Glutamatergic neuron (in vitro differentiated cells): ENCODE results near the gene GTF2A1. TPM values are rescaled to one million over a fixed set of nuclear protein-coding genes. Genes with fewer than 3 reads are reported as not detected.
A peak's percentile ranks its signal among the peaks of the same experiment; 100 is the strongest.

Experiments used
- DNase-seq: peaks from one replicate; pipeline ENCODE4 v3.0.0; 2022
- H3K27ac Mint-ChIP-seq: one replicate; pipeline ENCODE4 v1.8.0; 2020; ENCODE audit warnings: mild to moderate bottlenecking, mixed read lengths, inconsistent platforms; ENCODE audit not compliant: unreplicated experiment
- H3K27me3 Mint-ChIP-seq: one replicate; pipeline ENCODE4 v1.8.0; 2020; ENCODE audit warnings: mild to moderate bottlenecking, moderate library complexity, mixed read lengths, inconsistent platforms; ENCODE audit not compliant: unreplicated experiment
- H3K36me3 Mint-ChIP-seq: one replicate; pipeline ENCODE4 v1.8.0; 2020; ENCODE audit warnings: mild to moderate bottlenecking, mixed read lengths, inconsistent platforms; ENCODE audit not compliant: unreplicated experiment
- H3K4me1 Mint-ChIP-seq: one replicate; pipeline ENCODE4 v1.8.0; 2020; ENCODE audit warnings: mild to moderate bottlenecking, low read depth, mixed read lengths, inconsistent platforms; ENCODE audit not compliant: unreplicated experiment
- H3K4me3 Mint-ChIP-seq: one replicate; pipeline ENCODE4 v1.8.0; 2020; ENCODE audit warnings: mild to moderate bottlenecking, mixed read lengths, inconsistent platforms; ENCODE audit not compliant: unreplicated experiment
- H3K9me3 Mint-ChIP-seq: one replicate; pipeline ENCODE4 v1.8.0; 2020; ENCODE audit warnings: mild to moderate bottlenecking, moderate library complexity, mixed read lengths, inconsistent platforms; ENCODE audit not compliant: unreplicated experiment
- CTCF ChIP-seq: fragments of 200-600 bp; sonication (generic); IDR thresholded peaks from one replicate; pipeline ENCODE4 v1.5.0; 2021; ENCODE audit not compliant: partially characterized antibody, unreplicated experiment
- total RNA-seq: library from RNA; stranded (reverse); fragmentation: NEBNext Ultra II Directional; extraction: Animal tissue kit (Norgen Biotek cat#: 25700); gene quantifications from one replicate; pipeline ENCODE4 v1.2.1, GENCODE V29; 2021; ENCODE audit not compliant: unreplicated experiment

GTF2A1 gene
- total RNA-seq, 1 donor from 2014 or later, result 62.3 TPM

- TF ChIP-seq CTCF, result no peak
- no peak for DNase-seq
- peaks cover 4% of the 10 kb centered on the region for H3K36me3 Mint-ChIP-seq
- H3K9me3 Mint-ChIP-seq, result peaks cover 3% of the 10 kb centered on the region
- H3K4me1 Mint-ChIP-seq, result peaks cover 8% of the 10 kb centered on the region
- no peak overlapping the region for H3K4me3 Mint-ChIP-seq
- no peak overlapping the region for H3K27ac Mint-ChIP-seq
- H3K27me3 Mint-ChIP-seq, result peaks cover 6% of the 10 kb centered on the region
Observed at GRCh38 chr14:81172353-81172752, 48.4 kb downstream of the GTF2A1 start.

GRCh38 chr14:81170829-81171195 lies 49.9 kb downstream of the GTF2A1 start:
- peaks cover 4% of the 10 kb centered on the region for H3K36me3 Mint-ChIP-seq
- TF ChIP-seq CTCF, result peak; percentile 40
- no peak for DNase-seq
- peak overlapping the region; percentile 96 for H3K27ac Mint-ChIP-seq
- H3K9me3 Mint-ChIP-seq, result peaks cover 3% of the 10 kb centered on the region
- H3K27me3 Mint-ChIP-seq, result peaks cover 6% of the 10 kb centered on the region
- peak overlapping the region; percentile 93 for H3K4me3 Mint-ChIP-seq
- peaks cover 5% of the 10 kb centered on the region for H3K4me1 Mint-ChIP-seq

- peaks cover 6% of the 10 kb centered on the region for H3K27me3 Mint-ChIP-seq
- peak; percentile 92 for TF ChIP-seq CTCF
- peaks cover 4% of the 10 kb centered on the region for H3K36me3 Mint-ChIP-seq
- peak; percentile 89 for DNase-seq
- peaks cover 5% of the 10 kb centered on the region for H3K4me1 Mint-ChIP-seq
- H3K27ac Mint-ChIP-seq, result peak overlapping the region; percentile 96
- peaks cover 3% of the 10 kb centered on the region for H3K9me3 Mint-ChIP-seq
- H3K4me3 Mint-ChIP-seq, result peak overlapping the region; percentile 93
Observed at GRCh38 chr14:81170104-81170828, 50.5 kb downstream of the GTF2A1 start.

- peaks cover 5% of the 10 kb centered on the region for H3K4me1 Mint-ChIP-seq
- peak; percentile 29 for DNase-seq
Observed at GRCh38 chr14:81169711-81170103, 51.1 kb downstream of the GTF2A1 start.

More at GRCh38 chr14:81169711-81170103, 51.1 kb downstream of the GTF2A1 start:
- no peak for TF ChIP-seq CTCF
- Mint-ChIP-seq H3K9me3 (peaks cover 3% of the 10 kb centered on the region), H3K27ac (peak overlapping the region; percentile 96), H3K4me3 (peak overlapping the region; percentile 93), H3K36me3 (peaks cover 4% of the 10 kb centered on the region), H3K27me3 (peaks cover 1% of the 10 kb centered on the region)
